ENCODE results near the gene DDX6.
"Not testable (repeated sequence)": the region's sequence is repeated elsewhere in the genome, so short reads cannot be mapped to it uniquely, and the experiment has no call there.

DNA sequence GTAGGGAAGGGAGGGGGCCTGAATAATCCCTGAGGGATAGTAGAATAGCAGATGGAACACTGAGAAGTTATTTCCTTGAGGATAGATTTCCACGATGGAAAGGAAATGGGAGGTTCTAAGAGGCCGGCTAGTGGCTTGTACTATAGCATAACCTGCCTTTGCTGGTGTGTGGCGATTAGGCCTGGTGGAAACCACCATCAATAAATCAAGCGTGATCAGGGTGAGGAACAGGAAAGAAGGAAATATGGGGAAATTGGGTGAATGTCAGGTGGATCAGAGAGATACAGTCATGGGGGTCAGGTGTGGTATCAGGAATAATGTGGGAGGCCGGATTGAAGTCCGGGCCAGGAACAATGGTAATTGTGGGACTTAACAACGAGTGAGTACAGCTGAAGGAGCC lies 72.4 kb downstream of the DDX6 start:
- TF ChIP-seq, protein P1, sequence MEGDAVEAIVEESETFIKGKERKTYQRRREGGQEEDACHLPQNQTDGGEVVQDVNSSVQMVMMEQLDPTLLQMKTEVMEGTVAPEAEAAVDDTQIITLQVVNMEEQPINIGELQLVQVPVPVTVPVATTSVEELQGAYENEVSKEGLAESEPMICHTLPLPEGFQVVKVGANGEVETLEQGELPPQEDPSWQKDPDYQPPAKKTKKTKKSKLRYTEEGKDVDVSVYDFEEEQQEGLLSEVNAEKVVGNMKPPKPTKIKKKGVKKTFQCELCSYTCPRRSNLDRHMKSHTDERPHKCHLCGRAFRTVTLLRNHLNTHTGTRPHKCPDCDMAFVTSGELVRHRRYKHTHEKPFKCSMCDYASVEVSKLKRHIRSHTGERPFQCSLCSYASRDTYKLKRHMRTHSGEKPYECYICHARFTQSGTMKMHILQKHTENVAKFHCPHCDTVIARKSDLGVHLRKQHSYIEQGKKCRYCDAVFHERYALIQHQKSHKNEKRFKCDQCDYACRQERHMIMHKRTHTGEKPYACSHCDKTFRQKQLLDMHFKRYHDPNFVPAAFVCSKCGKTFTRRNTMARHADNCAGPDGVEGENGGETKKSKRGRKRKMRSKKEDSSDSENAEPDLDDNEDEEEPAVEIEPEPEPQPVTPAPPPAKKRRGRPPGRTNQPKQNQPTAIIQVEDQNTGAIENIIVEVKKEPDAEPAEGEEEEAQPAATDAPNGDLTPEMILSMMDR (IDR thresholded peaks at IDR 0.05; ENCODE audit: low read length): not testable (repeated sequence)
- not testable (repeated sequence) for TF ChIP-seq EZH2 (optimal IDR thresholded peaks at IDR 0.05; ENCODE audit: low read depth, low read length); EZH2phosphoT487 (IDR thresholded peaks at IDR 0.05; ENCODE audit: low read length)

All from MM.1S (cell line).